H1 (cell line): Measurements from ENCODE around the gene GRM5. TPM values are rescaled to one million over a fixed set of nuclear protein-coding genes. Genes with fewer than 3 reads are reported as not detected.
A peak's percentile ranks its signal among the peaks of the same experiment; 100 is the strongest.

Experiments
- ATF2 ChIP-seq: IDR thresholded peaks from 2 replicates; pipeline ENCODE4 v1.6.1; 2012; ENCODE audit warnings: low read length, inconsistent platforms
- CEBPB ChIP-seq: IDR thresholded peaks from 2 replicates; pipeline ENCODE4 v1.6.1; 2012; ENCODE audit warnings: low read depth, low read length
- CHD2 ChIP-seq: IDR thresholded peaks from 2 replicates; pipeline ENCODE4 v1.6.1; 2012; ENCODE audit warnings: low read length, improper control_type of control experiment
- EP300 ChIP-seq, 2 experiments: IDR thresholded peaks; 1 replicate in 1 of 2; 2 replicates in 1 of 2; pipeline ENCODE4 v1.6.1; 2011 to 2012; ENCODE audit warnings: low read depth in 2 of 2, low read length in 2 of 2, mild to moderate bottlenecking in 2 of 2, borderline replicate concordance in 1 of 2, inconsistent platforms in 1 of 2, moderate library complexity in 1 of 2
- EZH2 ChIP-seq: fragments of 200-600 bp; sonication (generic); IDR thresholded peaks from 2 replicates; pipeline ENCODE4 v1.7.1; 2012; ENCODE audit warnings: low read depth, mild to moderate bottlenecking, moderate library complexity, low read length, inconsistent platforms; ENCODE audit not compliant: severe bottlenecking
- GTF2F1 ChIP-seq: IDR thresholded peaks from 2 replicates; pipeline ENCODE4 v1.6.1; 2012; ENCODE audit warnings: low read depth, low read length, improper control_type of control experiment, borderline replicate concordance
- JUND ChIP-seq: IDR thresholded peaks from 2 replicates; pipeline ENCODE4 v1.6.1; 2011; ENCODE audit warnings: mild to moderate bottlenecking, improper control_type of control experiment, low read length
- RAD21 ChIP-seq, 2 experiments: IDR thresholded peaks in 1 of 2; conservative IDR thresholded peaks in 1 of 2; 2 replicates each; pipeline ENCODE4 v1.6.1; 2011; ENCODE audit warnings: low read depth in 2 of 2, low read length in 2 of 2, improper control_type of control experiment in 1 of 2, inconsistent platforms in 1 of 2, mild to moderate bottlenecking in 1 of 2, moderate library complexity in 1 of 2
- RFX5 ChIP-seq: IDR thresholded peaks from 2 replicates; pipeline ENCODE4 v1.6.1; 2011; ENCODE audit warnings: low read depth, low read length, improper control_type of control experiment, borderline replicate concordance
- polyA plus RNA-seq, 7 experiments: library from polyadenylated mRNA; depleted of rRNA in 3 of 7; stranded (reverse) in 5 of 7; unstranded in 2 of 7; fragments of >200 nt in 5 of 7; fragments of 200-250 nt in 2 of 7; gene quantifications; 1 replicate in 5 of 7; 2 replicates in 1 of 7; 4 replicates in 1 of 7; pipeline versions ENCODE4 v1.2.1 to v1.2.3, GENCODE V29; 2011 to 2013; ENCODE audit warnings: missing spikeins in 2 of 7, mixed read lengths in 2 of 7
- total RNA-seq: library from RNA; stranded (reverse); fragmentation: NEBNext Ultra II Directional; extraction: Animal tissue kit (Norgen Biotek cat#: 25700); gene quantifications from 2 replicates; pipeline ENCODE4 v1.2.1, GENCODE V29; 2021

Gene GRM5
- total and polyA plus RNA-seq, 2 of the 8 experiments (the other 6 are each of a cell fraction or from before 2014, with no cell fraction given) = 0.15 to 0.43 TPM

DNA sequence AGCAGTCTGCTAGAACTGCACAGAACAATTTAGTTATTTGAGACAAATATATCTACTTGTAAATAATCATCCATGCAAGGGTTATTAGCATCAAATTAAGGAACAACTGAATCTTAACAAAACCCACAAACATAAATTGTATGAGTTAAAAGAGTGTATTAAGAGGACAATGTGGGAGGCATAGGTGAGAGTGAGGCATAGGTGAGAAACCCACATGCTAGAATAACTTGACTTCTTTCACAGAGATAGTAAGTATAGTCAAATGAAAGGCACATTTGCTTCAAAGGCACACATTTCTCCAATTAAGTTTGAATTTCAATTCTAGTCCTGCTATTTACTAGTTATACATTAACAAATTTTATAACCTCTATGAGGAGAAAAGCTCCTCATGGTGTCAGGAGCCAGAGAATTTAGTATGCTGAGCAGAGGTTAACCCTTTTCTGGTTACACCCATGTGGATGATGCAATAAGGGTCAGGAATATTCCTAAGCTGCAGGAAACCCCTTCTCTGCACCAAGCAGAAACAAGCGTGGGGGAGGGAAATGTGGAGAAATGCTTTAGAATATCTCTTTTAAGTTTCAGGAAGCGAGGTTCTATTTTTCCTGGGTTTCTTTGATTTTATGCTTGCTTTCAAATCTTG lies 264.2 kb downstream of the GRM5 start (continued):
- TF ChIP-seq RFX5 = no peak
- no peak for TF ChIP-seq EP300 (IDR thresholded peaks at IDR 0.05; ENCODE audit: borderline replicate concordance in 1 of 2, low read depth in 2 of 2, low read length in 2 of 2)
- TF ChIP-seq CHD2 = no peak
- no peak for TF ChIP-seq RAD21 (IDR thresholded peaks at IDR 0.05 in 1 of 2, conservative IDR thresholded peaks at IDR 0.05 in 1 of 2; ENCODE audit: low read depth in 2 of 2, low read length in 2 of 2)
- peak; percentile 77 for TF ChIP-seq CEBPB
- no peak for TF ChIP-seq EZH2
- TF ChIP-seq ATF2 = no peak
- no peak for TF ChIP-seq GTF2F1
- TF ChIP-seq JUND = peak; percentile 26; the same call in 1 of the 2 replicates
